HL-60 (cell line): ENCODE measurements around the gene CEP78.
A peak's percentile ranks its signal among the peaks of the same experiment; 100 is the strongest.

Experiments
- DNase-seq, 2 experiments: peaks; one replicate each; pipeline ENCODE4 v3.0.0-alpha.2; 2010 to 2020; ENCODE audit warnings: low read depth in 1 of 2, low spot score in 1 of 2
- H3K27ac ChIP-seq: fragments of 250-450 bp; sonication (Bioruptor Pico); replicated peaks from 2 replicates; pipeline ENCODE4 v1.5.1; 2020; ENCODE audit warnings: mild to moderate bottlenecking, moderate library complexity
- H3K27me3 ChIP-seq: fragments of 250-450 bp; sonication (Bioruptor Pico); 2 replicates; pipeline ENCODE4 v1.5.1; 2021; ENCODE audit warnings: mild to moderate bottlenecking, moderate library complexity; ENCODE audit not compliant: insufficient read depth, poor library complexity, severe bottlenecking
- H3K4me3 ChIP-seq: replicated peaks from 2 replicates; pipeline ENCODE4 v1.5.1; 2011; ENCODE audit warnings: mild to moderate bottlenecking, control low read depth, low read length; ENCODE audit not compliant: insufficient read depth
- GABPA ChIP-seq: IDR thresholded peaks from 2 replicates; pipeline ENCODE4 v1.6.1; 2012; ENCODE audit warnings: low read depth
- POLR2AphosphoS5 ChIP-seq: IDR thresholded peaks from 2 replicates; pipeline ENCODE4 v1.6.1; 2012; ENCODE audit warnings: low read depth
- SPI1 ChIP-seq: IDR thresholded peaks from 2 replicates; pipeline ENCODE4 v1.6.1; 2012; ENCODE audit warnings: low read depth, mild to moderate bottlenecking, borderline replicate concordance
- TF ChIP-seq, protein P1 (sequence below): IDR thresholded peaks from one replicate; pipeline ENCODE4 v1.5.1; 2011; ENCODE audit warnings: low read length, control low read depth, inconsistent platforms; ENCODE audit not compliant: insufficient read depth
- TF ChIP-seq, protein P2 (sequence below): IDR thresholded peaks from 2 replicates; pipeline ENCODE4 v1.6.1; 2012; ENCODE audit warnings: low read depth; ENCODE audit not compliant: insufficient replicate concordance

CEP78 gene

DNA sequence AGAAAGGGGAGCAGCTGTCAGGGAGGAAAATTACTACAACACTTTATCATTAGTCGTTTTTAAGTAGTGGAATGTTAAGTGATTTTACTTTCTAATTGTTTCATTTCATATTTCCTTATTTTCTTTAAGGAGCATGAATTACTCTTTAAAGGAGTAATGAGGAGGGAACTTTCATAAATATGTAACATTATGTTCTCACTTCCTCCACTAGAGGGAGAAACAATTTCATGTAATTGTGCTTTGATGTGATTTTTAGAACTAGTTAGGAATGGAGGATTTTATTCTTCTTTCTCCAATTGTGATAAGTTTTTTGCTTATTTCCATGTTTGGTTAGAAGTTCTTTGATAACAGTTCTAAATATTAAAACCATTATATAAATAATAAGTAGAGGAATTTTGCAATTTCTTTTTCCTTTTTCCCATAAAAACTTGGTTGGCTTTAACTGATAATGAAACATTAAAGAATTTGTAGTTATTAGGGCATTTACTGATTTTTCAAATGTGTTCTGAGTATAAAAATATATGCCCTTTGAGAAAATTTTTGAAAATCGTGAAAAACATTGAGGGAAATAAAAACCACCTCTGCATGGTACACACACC lies 25.6 kb downstream of the CEP78 start:
- TF ChIP-seq GABPA = no peak
- TF ChIP-seq, protein P1, sequence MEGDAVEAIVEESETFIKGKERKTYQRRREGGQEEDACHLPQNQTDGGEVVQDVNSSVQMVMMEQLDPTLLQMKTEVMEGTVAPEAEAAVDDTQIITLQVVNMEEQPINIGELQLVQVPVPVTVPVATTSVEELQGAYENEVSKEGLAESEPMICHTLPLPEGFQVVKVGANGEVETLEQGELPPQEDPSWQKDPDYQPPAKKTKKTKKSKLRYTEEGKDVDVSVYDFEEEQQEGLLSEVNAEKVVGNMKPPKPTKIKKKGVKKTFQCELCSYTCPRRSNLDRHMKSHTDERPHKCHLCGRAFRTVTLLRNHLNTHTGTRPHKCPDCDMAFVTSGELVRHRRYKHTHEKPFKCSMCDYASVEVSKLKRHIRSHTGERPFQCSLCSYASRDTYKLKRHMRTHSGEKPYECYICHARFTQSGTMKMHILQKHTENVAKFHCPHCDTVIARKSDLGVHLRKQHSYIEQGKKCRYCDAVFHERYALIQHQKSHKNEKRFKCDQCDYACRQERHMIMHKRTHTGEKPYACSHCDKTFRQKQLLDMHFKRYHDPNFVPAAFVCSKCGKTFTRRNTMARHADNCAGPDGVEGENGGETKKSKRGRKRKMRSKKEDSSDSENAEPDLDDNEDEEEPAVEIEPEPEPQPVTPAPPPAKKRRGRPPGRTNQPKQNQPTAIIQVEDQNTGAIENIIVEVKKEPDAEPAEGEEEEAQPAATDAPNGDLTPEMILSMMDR = peak; percentile 33
- TF ChIP-seq, protein P2, sequence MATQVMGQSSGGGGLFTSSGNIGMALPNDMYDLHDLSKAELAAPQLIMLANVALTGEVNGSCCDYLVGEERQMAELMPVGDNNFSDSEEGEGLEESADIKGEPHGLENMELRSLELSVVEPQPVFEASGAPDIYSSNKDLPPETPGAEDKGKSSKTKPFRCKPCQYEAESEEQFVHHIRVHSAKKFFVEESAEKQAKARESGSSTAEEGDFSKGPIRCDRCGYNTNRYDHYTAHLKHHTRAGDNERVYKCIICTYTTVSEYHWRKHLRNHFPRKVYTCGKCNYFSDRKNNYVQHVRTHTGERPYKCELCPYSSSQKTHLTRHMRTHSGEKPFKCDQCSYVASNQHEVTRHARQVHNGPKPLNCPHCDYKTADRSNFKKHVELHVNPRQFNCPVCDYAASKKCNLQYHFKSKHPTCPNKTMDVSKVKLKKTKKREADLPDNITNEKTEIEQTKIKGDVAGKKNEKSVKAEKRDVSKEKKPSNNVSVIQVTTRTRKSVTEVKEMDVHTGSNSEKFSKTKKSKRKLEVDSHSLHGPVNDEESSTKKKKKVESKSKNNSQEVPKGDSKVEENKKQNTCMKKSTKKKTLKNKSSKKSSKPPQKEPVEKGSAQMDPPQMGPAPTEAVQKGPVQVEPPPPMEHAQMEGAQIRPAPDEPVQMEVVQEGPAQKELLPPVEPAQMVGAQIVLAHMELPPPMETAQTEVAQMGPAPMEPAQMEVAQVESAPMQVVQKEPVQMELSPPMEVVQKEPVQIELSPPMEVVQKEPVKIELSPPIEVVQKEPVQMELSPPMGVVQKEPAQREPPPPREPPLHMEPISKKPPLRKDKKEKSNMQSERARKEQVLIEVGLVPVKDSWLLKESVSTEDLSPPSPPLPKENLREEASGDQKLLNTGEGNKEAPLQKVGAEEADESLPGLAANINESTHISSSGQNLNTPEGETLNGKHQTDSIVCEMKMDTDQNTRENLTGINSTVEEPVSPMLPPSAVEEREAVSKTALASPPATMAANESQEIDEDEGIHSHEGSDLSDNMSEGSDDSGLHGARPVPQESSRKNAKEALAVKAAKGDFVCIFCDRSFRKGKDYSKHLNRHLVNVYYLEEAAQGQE = no peak
- no peak for TF ChIP-seq SPI1
- no peak for DNase-seq
- H3K4me3 ChIP-seq = no peak overlapping the region
- H3K27me3 ChIP-seq = no peaks in the 10 kb centered on the region
- H3K27ac ChIP-seq = no peak overlapping the region

DNA sequence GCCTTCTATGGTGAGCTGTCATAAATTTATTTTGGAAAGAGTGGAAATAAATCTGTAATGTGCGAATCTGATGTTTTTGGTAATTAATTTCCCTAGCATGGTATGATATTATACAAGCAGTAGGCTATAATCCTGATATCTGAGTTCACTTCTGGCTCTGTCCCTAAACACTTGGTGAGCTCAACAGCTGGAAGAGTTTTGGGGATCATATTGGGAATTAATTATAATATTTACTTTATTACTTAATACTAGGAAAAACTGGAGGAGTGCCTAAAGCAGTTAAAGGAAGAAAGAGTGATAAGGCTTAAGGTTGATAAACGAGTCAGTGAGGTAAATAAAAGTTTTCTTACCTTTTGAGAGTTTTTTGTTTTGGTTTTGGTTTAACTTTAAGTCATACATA lies 26.8 kb downstream of the CEP78 start:
- no peak overlapping the region for H3K27ac ChIP-seq
- TF ChIP-seq, protein P1 = no peak
- TF ChIP-seq, protein P2 = no peak
- TF ChIP-seq SPI1 (no peak), POLR2AphosphoS5 (no peak), GABPA (no peak)
- H3K4me3 ChIP-seq = no peak overlapping the region
- H3K27me3 ChIP-seq = no peaks in the 10 kb centered on the region
- no peak for DNase-seq

DNA sequence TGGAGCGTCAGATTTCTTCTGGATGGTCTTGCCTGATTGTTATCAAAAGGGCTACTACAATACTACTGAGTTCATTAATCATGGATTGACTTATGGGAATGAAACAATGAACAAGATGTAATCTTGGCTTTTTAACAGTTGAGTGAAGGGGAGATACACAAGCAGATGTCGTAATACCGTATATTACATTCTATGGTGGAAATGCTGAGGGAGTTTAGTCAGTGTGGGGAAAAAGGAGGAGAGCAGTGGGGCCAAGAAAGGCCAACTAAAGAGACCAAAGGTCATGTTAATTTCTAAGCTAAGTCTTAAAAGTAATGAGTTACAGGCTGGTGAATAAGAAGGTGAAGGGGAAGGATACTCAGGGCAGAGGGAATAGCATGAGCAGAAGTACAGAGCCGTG lies 32.0 kb downstream of the CEP78 start:
- Histone ChIP-seq H3K27me3 (no peaks in the 10 kb centered on the region), H3K27ac (no peak overlapping the region), H3K4me3 (no peak overlapping the region)
- no peak for DNase-seq
- TF ChIP-seq SPI1 = no peak
- TF ChIP-seq, protein P1 = no peak
- TF ChIP-seq, protein P2 = no peak
- TF ChIP-seq GABPA = no peak
